ENCODE results near the gene CDKN1A. TPM values are rescaled to one million over a fixed set of nuclear protein-coding genes. Genes with fewer than 3 reads are reported as not detected.

The CDKN1A gene
- total and polyA plus RNA-seq, 9 of the 15 experiments (the other 6 are each of a cell fraction or from before 2014, with no cell fraction given), result 0.25 to 8.1 (median 5.1) TPM

DNA sequence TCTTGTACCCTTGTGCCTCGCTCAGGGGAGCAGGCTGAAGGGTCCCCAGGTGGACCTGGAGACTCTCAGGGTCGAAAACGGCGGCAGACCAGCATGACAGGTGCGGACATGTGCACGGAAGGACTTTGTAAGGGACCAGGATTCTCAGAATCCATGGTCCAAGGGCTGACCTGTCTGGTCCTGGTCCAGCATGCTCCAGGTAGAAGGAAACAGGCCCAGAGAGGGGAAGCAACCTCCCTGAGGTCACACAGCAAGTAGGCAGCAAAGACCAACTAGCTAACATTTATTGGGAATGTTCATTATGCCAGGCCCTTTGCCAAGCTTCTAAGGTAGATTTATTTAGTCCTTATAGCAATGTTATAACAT, 5.9 kb downstream of the CDKN1A start:
- no peaks in the 10 kb centered on the region; the same call in 2 of the 3 replicates for H3K79me2 ChIP-seq (ENCODE audit: control insufficient read depth, insufficient read depth, low read length)
- WGBS (ENCODE audit: insufficient coverage, low coverage, missing lambda C conversion rate), result 74% methylated on average over 6 of the region's 6 CpGs
- H3K4me1 ChIP-seq (replicated peaks in 1 of 2; ENCODE audit: control insufficient read depth in 2 of 2, insufficient read depth in 2 of 2, low read length in 2 of 2), result peaks cover 21 to 28% of the 10 kb centered on the region in 2 experiments
- no peak overlapping the region for H3K9ac ChIP-seq (ENCODE audit: insufficient read depth in 1 of 2, low read depth in 2 of 2, low read length in 2 of 2)
- ATAC-seq (no peak), DNase-seq (ENCODE audit: extremely low read depth in 1 of 4, low spot score in 3 of 4) (no peak), FAIRE-seq (no peak)
- no peak overlapping the region for H2AFZ ChIP-seq (ENCODE audit: low read depth, low read length)
- no TSS peak for BruUV-seq (replicated peaks)
- H3K4me3 ChIP-seq, result no peak overlapping the region
- H4K20me1 ChIP-seq (replicated peaks; ENCODE audit: control insufficient read depth, insufficient read depth, low read length), result no peaks in the 10 kb centered on the region
- H3K27ac ChIP-seq (ENCODE audit: extremely low read depth, low read depth, low read length), result no peak overlapping the region
- no peak for TF ChIP-seq RBM14 (IDR thresholded peaks at IDR 0.05; ENCODE audit: borderline replicate concordance, insufficient read depth, low read depth, low read length)
- TF ChIP-seq, protein P1, sequence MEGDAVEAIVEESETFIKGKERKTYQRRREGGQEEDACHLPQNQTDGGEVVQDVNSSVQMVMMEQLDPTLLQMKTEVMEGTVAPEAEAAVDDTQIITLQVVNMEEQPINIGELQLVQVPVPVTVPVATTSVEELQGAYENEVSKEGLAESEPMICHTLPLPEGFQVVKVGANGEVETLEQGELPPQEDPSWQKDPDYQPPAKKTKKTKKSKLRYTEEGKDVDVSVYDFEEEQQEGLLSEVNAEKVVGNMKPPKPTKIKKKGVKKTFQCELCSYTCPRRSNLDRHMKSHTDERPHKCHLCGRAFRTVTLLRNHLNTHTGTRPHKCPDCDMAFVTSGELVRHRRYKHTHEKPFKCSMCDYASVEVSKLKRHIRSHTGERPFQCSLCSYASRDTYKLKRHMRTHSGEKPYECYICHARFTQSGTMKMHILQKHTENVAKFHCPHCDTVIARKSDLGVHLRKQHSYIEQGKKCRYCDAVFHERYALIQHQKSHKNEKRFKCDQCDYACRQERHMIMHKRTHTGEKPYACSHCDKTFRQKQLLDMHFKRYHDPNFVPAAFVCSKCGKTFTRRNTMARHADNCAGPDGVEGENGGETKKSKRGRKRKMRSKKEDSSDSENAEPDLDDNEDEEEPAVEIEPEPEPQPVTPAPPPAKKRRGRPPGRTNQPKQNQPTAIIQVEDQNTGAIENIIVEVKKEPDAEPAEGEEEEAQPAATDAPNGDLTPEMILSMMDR (IDR thresholded peaks at IDR 0.05 in 2 of 3, conservative IDR thresholded peaks at IDR 0.05 in 1 of 3; ENCODE audit: insufficient read depth in 2 of 3, low read depth in 1 of 3, low read length in 3 of 3), result no peak
- TF ChIP-seq HDAC2 (IDR thresholded peaks at IDR 0.05), result 0 out of 2 replicates have a peak, but pooled peaks have one; percentile 31
- no peak for TF ChIP-seq SP2 (IDR thresholded peaks at IDR 0.05; ENCODE audit: extremely low read depth, low read depth, low read length, poor library complexity, severe bottlenecking)
- peak; percentile 87 for TF ChIP-seq RBM25 (IDR thresholded peaks at IDR 0.05; ENCODE audit: low read depth, low read length, severe bottlenecking)
- TF ChIP-seq FOXP1 (CRISPR knock-in tag; IDR thresholded peaks at IDR 0.05), result 0 out of 2 replicates have a peak, but pooled peaks have one; percentile 38
- TF ChIP-seq, protein P2, sequence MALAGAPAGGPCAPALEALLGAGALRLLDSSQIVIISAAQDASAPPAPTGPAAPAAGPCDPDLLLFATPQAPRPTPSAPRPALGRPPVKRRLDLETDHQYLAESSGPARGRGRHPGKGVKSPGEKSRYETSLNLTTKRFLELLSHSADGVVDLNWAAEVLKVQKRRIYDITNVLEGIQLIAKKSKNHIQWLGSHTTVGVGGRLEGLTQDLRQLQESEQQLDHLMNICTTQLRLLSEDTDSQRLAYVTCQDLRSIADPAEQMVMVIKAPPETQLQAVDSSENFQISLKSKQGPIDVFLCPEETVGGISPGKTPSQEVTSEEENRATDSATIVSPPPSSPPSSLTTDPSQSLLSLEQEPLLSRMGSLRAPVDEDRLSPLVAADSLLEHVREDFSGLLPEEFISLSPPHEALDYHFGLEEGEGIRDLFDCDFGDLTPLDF (CRISPR knock-in tag; IDR thresholded peaks at IDR 0.05), result no peak
- TF ChIP-seq, protein P3, sequence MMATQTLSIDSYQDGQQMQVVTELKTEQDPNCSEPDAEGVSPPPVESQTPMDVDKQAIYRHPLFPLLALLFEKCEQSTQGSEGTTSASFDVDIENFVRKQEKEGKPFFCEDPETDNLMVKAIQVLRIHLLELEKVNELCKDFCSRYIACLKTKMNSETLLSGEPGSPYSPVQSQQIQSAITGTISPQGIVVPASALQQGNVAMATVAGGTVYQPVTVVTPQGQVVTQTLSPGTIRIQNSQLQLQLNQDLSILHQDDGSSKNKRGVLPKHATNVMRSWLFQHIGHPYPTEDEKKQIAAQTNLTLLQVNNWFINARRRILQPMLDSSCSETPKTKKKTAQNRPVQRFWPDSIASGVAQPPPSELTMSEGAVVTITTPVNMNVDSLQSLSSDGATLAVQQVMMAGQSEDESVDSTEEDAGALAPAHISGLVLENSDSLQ (IDR thresholded peaks at IDR 0.05), result no peak
- TF ChIP-seq POU5F1 (IDR thresholded peaks at IDR 0.05; ENCODE audit: borderline replicate concordance, low read depth, low read length, partially characterized antibody), result no peak
- peak; percentile 10 to 60; a peak in 2 of 4 replicates for TF ChIP-seq KDM1A (IDR thresholded peaks at IDR 0.05)
- TF ChIP-seq BCOR (IDR thresholded peaks at IDR 0.05), result peak; percentile 84
- TF ChIP-seq ZFP36 (IDR thresholded peaks at IDR 0.05; ENCODE audit: low read depth, low read length, partially characterized antibody), result peak; percentile 87
- no peak for TF ChIP-seq ERF (CRISPR knock-in tag; IDR thresholded peaks at IDR 0.05)
- ChIA-PET CTCF (ENCODE audit: low intra/inter-chr PET ratio) (no interaction called here), POLR2A (interaction anchor here (0.7 to 0.8 kb wide), 3 partner anchors 18 to 84 kb away, joined by 3 read pairs; no protein-coding TSS in a partner anchor)
- in situ Hi-C loops (cut with MboI), result loop anchor here (5.0 kb wide), 1 partner anchor 62 kb away; no protein-coding TSS in a partner anchor
- no peak overlapping the region for H3K4me2 ChIP-seq (ENCODE audit: insufficient read depth, low read length)
- peaks cover 2 to 6% of the 10 kb centered on the region in 2 experiments; a peak in 2 of 5 replicates for H3K27me3 ChIP-seq (ENCODE audit: control insufficient read depth in 2 of 2, insufficient read depth in 2 of 2, low read length in 2 of 2)
- intact Hi-C loops (cut with micrococcal nuclease), result no loop called here
- no peaks in the 10 kb centered on the region for H3K9me1 ChIP-seq (ENCODE audit: control insufficient read depth, insufficient read depth, low read length)
- no peaks in the 10 kb centered on the region for H3K9me3 ChIP-seq (replicated peaks; ENCODE audit: control insufficient read depth, insufficient read depth, low read depth, low read length)
- no peaks in the 10 kb centered on the region; the same call in 2 of the 3 replicates for H3K36me3 ChIP-seq (ENCODE audit: control insufficient read depth, insufficient read depth, low read length)

All from K562 (cell line).